ENCODE data around the gene LRFN3. TPM values are rescaled to one million over a fixed set of nuclear protein-coding genes. Genes with fewer than 3 reads are reported as not detected.

Gene LRFN3
- total and polyA plus RNA-seq, 2 of the 13 experiments (the other 11 are each of a cell fraction or from before 2014, with no cell fraction given), result 0.74 to 1.6 TPM

DNA sequence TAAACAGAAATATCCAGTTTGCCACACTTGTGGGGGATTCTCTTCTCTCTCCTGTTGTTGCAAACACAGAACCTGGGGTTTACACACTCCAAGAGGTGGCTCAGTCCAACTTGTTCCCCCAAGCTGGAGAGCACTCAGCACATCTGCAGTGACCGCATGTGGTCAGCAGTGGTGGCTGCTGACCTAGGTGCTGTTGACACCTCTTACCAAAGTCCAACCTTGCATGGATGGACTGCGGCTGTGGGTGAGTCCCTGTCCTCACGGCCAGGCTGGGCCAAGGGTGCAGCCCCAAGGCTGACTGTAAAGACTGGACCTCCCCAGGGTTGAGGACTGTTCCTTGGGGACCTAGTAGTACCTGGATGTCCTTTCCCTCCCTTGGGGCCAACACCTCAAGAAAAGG lies 6.1 kb downstream of the LRFN3 start (continued):
- TF ChIP-seq ZNF564 (CRISPR knock-in tag; IDR thresholded peaks at IDR 0.05) (peak; percentile 33; the same call in 1 of the 2 replicates), SOX6 (IDR thresholded peaks at IDR 0.05) (no peak), SOX6 (CRISPR knock-in tag; IDR thresholded peaks at IDR 0.05) (peak; percentile 21; the same call in 1 of the 2 replicates), SPEN (CRISPR knock-in tag; IDR thresholded peaks at IDR 0.05; ENCODE audit: low read depth) (no peak), ZBTB38 (CRISPR knock-in tag; IDR thresholded peaks at IDR 0.05) (peak; percentile 92), CENPBD1 (CRISPR knock-in tag; IDR thresholded peaks at IDR 0.05; ENCODE audit: borderline replicate concordance, low read depth) (no peak), ZNF138 (CRISPR knock-in tag; IDR thresholded peaks at IDR 0.05; ENCODE audit: low read depth) (no peak), ZFX (CRISPR knock-in tag; IDR thresholded peaks at IDR 0.05; ENCODE audit: low read depth) (peak; percentile 52; the same call in 1 of the 2 replicates), ZNF510 (CRISPR knock-in tag; IDR thresholded peaks at IDR 0.05; ENCODE audit: low read depth) (no peak), JDP2 (CRISPR knock-in tag; IDR thresholded peaks at IDR 0.05; ENCODE audit: borderline replicate concordance) (no peak), CTCF (CRISPR knock-in tag; IDR thresholded peaks at IDR 0.05) (peak; percentile 46), DR1 (CRISPR knock-in tag; IDR thresholded peaks at IDR 0.05) (no peak), ZFP91 (CRISPR knock-in tag; IDR thresholded peaks at IDR 0.05; ENCODE audit: borderline replicate concordance) (peak; percentile 48; the same call in 1 of the 2 replicates), FOSL2 (CRISPR knock-in tag; IDR thresholded peaks at IDR 0.05) (no peak; the same call in 1 of the 2 replicates), NKX3-1 (CRISPR knock-in tag; IDR thresholded peaks at IDR 0.05) (no peak), ZNF549 (CRISPR knock-in tag; IDR thresholded peaks at IDR 0.05) (peak; percentile 99), ZBTB7B (CRISPR knock-in tag; IDR thresholded peaks at IDR 0.05) (no peak), ZNF460 (CRISPR knock-in tag; IDR thresholded peaks at IDR 0.05; ENCODE audit: borderline replicate concordance) (no peak)
- TF ChIP-seq, protein P1, sequence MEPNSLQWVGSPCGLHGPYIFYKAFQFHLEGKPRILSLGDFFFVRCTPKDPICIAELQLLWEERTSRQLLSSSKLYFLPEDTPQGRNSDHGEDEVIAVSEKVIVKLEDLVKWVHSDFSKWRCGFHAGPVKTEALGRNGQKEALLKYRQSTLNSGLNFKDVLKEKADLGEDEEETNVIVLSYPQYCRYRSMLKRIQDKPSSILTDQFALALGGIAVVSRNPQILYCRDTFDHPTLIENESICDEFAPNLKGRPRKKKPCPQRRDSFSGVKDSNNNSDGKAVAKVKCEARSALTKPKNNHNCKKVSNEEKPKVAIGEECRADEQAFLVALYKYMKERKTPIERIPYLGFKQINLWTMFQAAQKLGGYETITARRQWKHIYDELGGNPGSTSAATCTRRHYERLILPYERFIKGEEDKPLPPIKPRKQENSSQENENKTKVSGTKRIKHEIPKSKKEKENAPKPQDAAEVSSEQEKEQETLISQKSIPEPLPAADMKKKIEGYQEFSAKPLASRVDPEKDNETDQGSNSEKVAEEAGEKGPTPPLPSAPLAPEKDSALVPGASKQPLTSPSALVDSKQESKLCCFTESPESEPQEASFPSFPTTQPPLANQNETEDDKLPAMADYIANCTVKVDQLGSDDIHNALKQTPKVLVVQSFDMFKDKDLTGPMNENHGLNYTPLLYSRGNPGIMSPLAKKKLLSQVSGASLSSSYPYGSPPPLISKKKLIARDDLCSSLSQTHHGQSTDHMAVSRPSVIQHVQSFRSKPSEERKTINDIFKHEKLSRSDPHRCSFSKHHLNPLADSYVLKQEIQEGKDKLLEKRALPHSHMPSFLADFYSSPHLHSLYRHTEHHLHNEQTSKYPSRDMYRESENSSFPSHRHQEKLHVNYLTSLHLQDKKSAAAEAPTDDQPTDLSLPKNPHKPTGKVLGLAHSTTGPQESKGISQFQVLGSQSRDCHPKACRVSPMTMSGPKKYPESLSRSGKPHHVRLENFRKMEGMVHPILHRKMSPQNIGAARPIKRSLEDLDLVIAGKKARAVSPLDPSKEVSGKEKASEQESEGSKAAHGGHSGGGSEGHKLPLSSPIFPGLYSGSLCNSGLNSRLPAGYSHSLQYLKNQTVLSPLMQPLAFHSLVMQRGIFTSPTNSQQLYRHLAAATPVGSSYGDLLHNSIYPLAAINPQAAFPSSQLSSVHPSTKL (CRISPR knock-in tag; IDR thresholded peaks at IDR 0.05), result 0 out of 2 replicates have a peak, but pooled peaks have one; percentile 11
- TF ChIP-seq, protein P2, sequence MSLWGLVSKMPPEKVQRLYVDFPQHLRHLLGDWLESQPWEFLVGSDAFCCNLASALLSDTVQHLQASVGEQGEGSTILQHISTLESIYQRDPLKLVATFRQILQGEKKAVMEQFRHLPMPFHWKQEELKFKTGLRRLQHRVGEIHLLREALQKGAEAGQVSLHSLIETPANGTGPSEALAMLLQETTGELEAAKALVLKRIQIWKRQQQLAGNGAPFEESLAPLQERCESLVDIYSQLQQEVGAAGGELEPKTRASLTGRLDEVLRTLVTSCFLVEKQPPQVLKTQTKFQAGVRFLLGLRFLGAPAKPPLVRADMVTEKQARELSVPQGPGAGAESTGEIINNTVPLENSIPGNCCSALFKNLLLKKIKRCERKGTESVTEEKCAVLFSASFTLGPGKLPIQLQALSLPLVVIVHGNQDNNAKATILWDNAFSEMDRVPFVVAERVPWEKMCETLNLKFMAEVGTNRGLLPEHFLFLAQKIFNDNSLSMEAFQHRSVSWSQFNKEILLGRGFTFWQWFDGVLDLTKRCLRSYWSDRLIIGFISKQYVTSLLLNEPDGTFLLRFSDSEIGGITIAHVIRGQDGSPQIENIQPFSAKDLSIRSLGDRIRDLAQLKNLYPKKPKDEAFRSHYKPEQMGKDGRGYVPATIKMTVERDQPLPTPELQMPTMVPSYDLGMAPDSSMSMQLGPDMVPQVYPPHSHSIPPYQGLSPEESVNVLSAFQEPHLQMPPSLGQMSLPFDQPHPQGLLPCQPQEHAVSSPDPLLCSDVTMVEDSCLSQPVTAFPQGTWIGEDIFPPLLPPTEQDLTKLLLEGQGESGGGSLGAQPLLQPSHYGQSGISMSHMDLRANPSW (CRISPR knock-in tag; IDR thresholded peaks at IDR 0.05; ENCODE audit: borderline replicate concordance), result no peak

Measured in HepG2 (cell line).